Esophagus squamous epithelium (tissue), 4 donors: ENCODE data around the gene CDC42EP1.

Source experiments
- POLR2A ChIP-seq, 4 donors: fragments of 450-650 bp; IDR thresholded peaks; one replicate each; pipeline ENCODE4 v1.6.1; 2017; ENCODE audit warnings: antibody characterized with exemption in 4 of 4, mild to moderate bottlenecking in 4 of 4, moderate library complexity in 3 of 4
- TF ChIP-seq, protein P1 (sequence below), 6 experiments: fragments of 450-650 bp in 4 of 6; fragments of 200-600 bp in 2 of 6; sonication (generic) in 2 of 6; IDR thresholded peaks; one replicate each; pipeline ENCODE4 v1.5.1; 2016 to 2019; ENCODE audit warnings: antibody characterized with exemption in 6 of 6, mild to moderate bottlenecking in 4 of 6, moderate library complexity in 4 of 6

DNA sequence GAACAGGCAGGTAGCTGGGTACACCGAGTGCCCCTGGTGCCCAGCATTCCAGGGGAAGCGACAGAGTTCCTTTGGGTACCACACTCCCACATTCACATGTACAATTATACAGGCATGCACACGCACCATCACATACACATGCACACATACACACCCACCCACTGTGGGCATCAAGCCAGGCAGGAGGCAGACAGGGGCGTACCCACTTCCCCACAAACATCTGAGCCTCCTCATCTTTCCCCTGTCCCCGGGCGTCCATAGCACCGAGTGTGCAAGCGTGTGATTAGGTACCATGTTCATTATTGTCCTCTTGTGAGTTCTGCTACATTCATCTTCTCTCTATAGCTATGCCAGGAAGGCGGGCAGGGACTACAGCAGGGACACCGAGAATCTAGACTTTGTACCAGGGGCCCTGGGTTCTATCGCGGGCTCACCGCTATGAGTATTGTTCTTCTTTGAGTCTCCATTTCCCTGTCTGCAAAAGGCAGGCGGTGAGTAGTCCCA, 39.0 kb upstream of the CDC42EP1 start:
- TF ChIP-seq, protein P1, sequence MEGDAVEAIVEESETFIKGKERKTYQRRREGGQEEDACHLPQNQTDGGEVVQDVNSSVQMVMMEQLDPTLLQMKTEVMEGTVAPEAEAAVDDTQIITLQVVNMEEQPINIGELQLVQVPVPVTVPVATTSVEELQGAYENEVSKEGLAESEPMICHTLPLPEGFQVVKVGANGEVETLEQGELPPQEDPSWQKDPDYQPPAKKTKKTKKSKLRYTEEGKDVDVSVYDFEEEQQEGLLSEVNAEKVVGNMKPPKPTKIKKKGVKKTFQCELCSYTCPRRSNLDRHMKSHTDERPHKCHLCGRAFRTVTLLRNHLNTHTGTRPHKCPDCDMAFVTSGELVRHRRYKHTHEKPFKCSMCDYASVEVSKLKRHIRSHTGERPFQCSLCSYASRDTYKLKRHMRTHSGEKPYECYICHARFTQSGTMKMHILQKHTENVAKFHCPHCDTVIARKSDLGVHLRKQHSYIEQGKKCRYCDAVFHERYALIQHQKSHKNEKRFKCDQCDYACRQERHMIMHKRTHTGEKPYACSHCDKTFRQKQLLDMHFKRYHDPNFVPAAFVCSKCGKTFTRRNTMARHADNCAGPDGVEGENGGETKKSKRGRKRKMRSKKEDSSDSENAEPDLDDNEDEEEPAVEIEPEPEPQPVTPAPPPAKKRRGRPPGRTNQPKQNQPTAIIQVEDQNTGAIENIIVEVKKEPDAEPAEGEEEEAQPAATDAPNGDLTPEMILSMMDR (IDR thresholded peaks at IDR 0.05): no peak
- TF ChIP-seq POLR2A (IDR thresholded peaks at IDR 0.05): no peak
